NB4 (cell line): ENCODE data around the gene GRIK4.

Experiments used
- DNase-seq: peaks from one replicate; pipeline ENCODE4 v3.0.0; 2010; ENCODE audit warnings: low read depth
- H3K4me3 ChIP-seq: one replicate; pipeline ENCODE4 v1.5.1; 2011; ENCODE audit warnings: mild to moderate bottlenecking, low read depth, low read length, moderate library complexity
- CTCF ChIP-seq: IDR thresholded peaks from one replicate; pipeline ENCODE4 v1.5.1; 2012; ENCODE audit warnings: low read depth, low read length
- MYC ChIP-seq: IDR thresholded peaks from 2 replicates; pipeline ENCODE4 v1.6.1; 2011; ENCODE audit warnings: low read depth, low read length
- POLR2A ChIP-seq: IDR thresholded peaks from 2 replicates; pipeline ENCODE4 v1.6.1; 2011; ENCODE audit warnings: mild to moderate bottlenecking; ENCODE audit not compliant: insufficient read length; ENCODE audit errors: extremely low read depth
- TF ChIP-seq, protein P1 (sequence below): IDR thresholded peaks from 2 replicates; pipeline ENCODE4 v1.6.1; 2011; ENCODE audit warnings: low read depth, low read length

GRIK4 gene

DNA sequence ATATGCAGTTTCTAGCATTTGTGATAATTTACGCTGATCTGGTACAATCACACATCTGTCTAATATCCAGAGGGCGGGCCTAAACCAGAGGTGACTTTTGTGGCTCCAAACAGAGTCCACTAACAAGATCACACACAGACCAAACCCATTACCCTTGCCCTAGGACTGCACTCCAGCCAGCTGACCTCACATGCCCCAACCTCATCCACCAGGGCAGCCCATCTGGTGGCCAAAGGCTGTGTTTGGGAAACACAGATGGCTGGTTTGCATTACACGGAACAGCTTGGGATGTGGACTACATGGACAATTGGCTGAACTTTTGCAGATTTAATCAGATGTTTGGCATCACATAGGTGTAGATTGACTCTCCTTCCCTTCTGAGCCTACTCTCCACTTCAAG, 228.2 kb downstream of the GRIK4 start:
- no peak for TF ChIP-seq CTCF
- H3K4me3 ChIP-seq, result no peak overlapping the region
- DNase-seq, result no peak

DNA sequence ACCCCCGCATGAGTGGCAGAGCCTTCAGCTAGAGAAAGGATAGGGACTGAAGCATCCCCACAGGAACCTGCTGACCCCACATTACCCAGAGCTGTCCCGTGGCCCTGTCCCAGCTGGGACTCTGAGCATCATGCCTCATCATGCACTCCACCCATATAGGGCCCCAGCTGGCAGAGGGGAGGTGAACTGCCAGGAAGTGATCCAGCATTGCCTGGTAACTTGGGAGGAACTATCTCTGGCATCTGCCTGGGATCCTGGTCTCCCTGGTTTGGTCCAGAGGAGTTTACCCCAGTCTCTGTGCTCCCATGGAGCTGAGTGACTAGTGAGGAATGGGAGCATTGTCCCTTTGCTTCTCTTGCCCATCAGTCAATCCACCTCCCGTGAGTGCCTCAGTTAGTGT, 228.8 kb downstream of the GRIK4 start:
- no peak overlapping the region for H3K4me3 ChIP-seq
- TF ChIP-seq CTCF (no peak), MYC (no peak), POLR2A (no peak)
- TF ChIP-seq, protein P1, sequence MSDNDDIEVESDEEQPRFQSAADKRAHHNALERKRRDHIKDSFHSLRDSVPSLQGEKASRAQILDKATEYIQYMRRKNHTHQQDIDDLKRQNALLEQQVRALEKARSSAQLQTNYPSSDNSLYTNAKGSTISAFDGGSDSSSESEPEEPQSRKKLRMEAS, result no peak
- no peak for DNase-seq

DNA sequence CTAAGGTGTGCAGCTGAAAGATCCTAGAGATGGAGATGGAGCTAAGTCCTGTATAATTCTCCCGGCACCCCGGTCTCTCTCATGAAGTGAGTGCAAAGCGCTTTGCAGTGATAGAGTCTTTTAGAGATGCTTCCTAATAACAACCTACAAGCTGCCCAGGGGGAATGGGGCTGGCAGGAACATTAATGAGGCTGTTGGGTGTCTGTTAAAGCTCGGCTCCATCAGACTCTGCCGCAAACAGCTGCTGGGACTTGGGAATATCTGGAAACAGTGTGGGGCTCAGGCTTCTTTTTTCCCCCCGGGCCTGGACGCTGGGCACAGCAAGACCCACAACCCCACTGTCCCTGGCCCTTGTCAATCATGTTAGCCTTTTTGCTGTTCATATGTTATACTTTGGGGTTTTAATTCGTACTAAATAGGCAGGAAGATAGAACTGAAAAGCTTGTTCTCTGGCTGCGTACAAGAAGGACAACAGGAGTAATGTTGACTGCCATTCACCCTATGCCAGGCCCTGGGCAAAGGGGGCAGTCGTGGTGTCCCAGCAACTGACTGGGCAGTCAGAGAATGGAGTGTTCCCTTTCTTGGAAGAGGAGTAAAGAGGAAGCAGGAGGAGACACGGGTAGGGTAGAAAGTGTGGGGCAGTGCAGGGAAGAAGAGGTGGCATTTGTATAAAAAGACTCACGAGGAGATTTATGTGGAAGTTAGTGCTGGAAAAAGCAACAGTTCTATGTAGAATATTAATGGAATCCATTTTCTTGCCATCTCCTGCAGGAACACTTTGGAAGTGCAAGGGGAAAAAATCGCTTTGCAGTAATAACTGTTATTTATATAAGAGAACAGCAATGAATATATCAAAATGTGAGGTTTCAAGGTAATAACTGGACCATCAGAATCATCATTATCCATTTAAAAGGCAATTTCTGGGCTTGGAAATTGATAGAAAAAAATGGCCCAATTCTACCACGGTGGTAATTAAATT, 232.8 kb downstream of the GRIK4 start:
- H3K4me3 ChIP-seq, result no peak overlapping the region
- TF ChIP-seq CTCF (no peak), POLR2A (no peak), MYC (no peak)
- TF ChIP-seq, protein P1, result no peak
- DNase-seq, result no peak

- TF ChIP-seq, protein P1, result no peak
- TF ChIP-seq POLR2A (no peak), MYC (no peak), CTCF (no peak)
- H3K4me3 ChIP-seq, result no peak overlapping the region
- DNase-seq, result no peak
Measured at GRCh38 chr11:120746376-120746775, 234.8 kb downstream of the GRIK4 start.

DNA sequence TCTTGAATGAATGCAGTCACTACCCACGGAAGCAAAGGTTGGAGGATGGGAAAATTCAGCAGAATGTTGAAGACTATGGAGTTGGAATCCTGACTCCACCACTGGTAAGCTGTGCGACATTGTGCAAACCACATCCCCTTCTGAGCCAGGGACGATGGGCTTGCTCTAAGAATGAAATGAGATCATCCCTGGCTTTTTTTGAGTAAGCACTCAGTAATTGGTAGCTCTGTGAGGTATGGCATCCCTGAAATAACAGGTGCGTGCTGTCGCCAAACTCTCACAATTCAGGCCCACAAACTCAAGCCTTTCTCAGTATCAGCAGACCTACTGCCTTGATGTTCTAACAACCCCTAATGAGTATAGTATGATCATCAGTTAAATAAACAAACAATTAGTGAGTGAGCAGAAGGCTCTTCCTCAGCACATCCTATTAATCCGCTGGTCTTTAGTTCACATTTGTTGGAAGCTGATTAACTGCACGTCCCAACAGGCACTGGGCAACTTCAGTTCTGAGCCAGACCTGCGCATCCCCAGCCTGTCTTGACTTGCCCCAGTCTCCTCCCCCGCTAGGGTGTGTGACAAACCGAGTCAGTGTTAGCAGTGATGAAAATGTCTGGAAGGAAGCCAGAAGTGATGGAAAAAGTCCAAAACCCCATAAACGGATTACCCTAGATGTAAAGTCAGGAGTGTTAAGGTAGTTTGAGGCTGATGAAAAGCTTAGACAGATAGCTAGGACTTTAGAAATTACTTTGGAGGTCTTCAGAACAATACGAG, 235.5 kb downstream of the GRIK4 start:
- no peak for TF ChIP-seq POLR2A
- TF ChIP-seq CTCF, result no peak
- no peak overlapping the region for H3K4me3 ChIP-seq
- DNase-seq, result no peak
